PC-3 (cell line): ENCODE data around the gene FURIN. TPM values are rescaled to one million over a fixed set of nuclear protein-coding genes. Genes with fewer than 3 reads are reported as not detected.
A peak's percentile ranks its signal among the peaks of the same experiment; 100 is the strongest.

ENCODE experiments used
- ATAC-seq: fragments of 200-7000 bp; cut with Tn5 transposase; 2 replicates; pipeline ENCODE4 v1.9.1; 2020; ENCODE audit warnings: mild to moderate bottlenecking, moderate library complexity
- BruUV-seq: library from RNA; stranded (reverse); fragments of 400-500 nt; replicated peaks from 2 replicates; lab custom pipeline; 2021; lab: Mats Ljungman, UMichigan
- CTCF ChIA-PET: fragments of 300-600 bp; sonication (Branson Sonifier 250); formaldehyde crosslinking; loops from one replicate; lab custom pipeline; 2022; ENCODE audit warnings: antibody characterized with exemption; lab: Charles Lee
- POLR2A ChIA-PET: fragments of 300-600 bp; sonication (Branson Sonifier 250); formaldehyde crosslinking; loops from one replicate; lab custom pipeline; 2022; ENCODE audit warnings: antibody characterized with exemption; ENCODE audit not compliant: unreplicated experiment; lab: Charles Lee
- DNase-seq: peaks from one replicate; pipeline ENCODE4 v3.0.0-alpha.2; 2015
- H2AFZ ChIP-seq: fragments of 300-600 bp; sonication (generic); 2 replicates; pipeline ENCODE4 v1.6.0; 2016; ENCODE audit warnings: antibody characterized with exemption, low read length
- H3F3A ChIP-seq: fragments of 300-600 bp; sonication (generic); one replicate; pipeline ENCODE4 v1.6.0; 2017; ENCODE audit warnings: antibody characterized with exemption, low read length, control low read depth, mild to moderate bottlenecking; ENCODE audit not compliant: unreplicated experiment
- H3K27ac ChIP-seq: fragments of 300-600 bp; sonication (generic); 2 replicates; pipeline ENCODE4 v1.5.1; 2016; ENCODE audit warnings: mild to moderate bottlenecking, low read length
- H3K27me3 ChIP-seq: fragments of 300-600 bp; sonication (generic); 2 replicates; pipeline ENCODE4 v1.6.1; 2016; ENCODE audit warnings: low read length, mixed read lengths
- H3K36me3 ChIP-seq: fragments of 300-600 bp; sonication (generic); 2 replicates; pipeline ENCODE4 v1.6.1; 2016; ENCODE audit warnings: low read depth, mixed run types, low read length, mixed read lengths
- H3K4me1 ChIP-seq: fragments of 300-600 bp; sonication (generic); 2 replicates; pipeline ENCODE4 v1.5.1; 2016; ENCODE audit warnings: low read length; ENCODE audit not compliant: insufficient read depth
- H3K4me2 ChIP-seq: fragments of 300-600 bp; sonication (generic); 2 replicates; pipeline ENCODE4 v1.6.0; 2016; ENCODE audit warnings: low read length
- H3K4me3 ChIP-seq: fragments of 300-600 bp; sonication (generic); 2 replicates; pipeline ENCODE4 v1.5.1; 2016; ENCODE audit warnings: mild to moderate bottlenecking, low read length, mixed read lengths
- H3K79me2 ChIP-seq: fragments of 300-600 bp; sonication (generic); 2 replicates; pipeline ENCODE4 v1.6.1; 2017; ENCODE audit warnings: low read length, mixed read lengths
- H3K9ac ChIP-seq: fragments of 300-600 bp; sonication (generic); 2 replicates; pipeline ENCODE4 v1.6.0; 2016; ENCODE audit warnings: mild to moderate bottlenecking, low read length
- H3K9me2 ChIP-seq: fragments of 300-600 bp; sonication (generic); replicated peaks from 2 replicates; pipeline ENCODE4 v1.6.1; 2016; ENCODE audit warnings: mixed run types, low read length, mixed read lengths
- H3K9me3 ChIP-seq: fragments of 300-600 bp; sonication (generic); 2 replicates; pipeline ENCODE4 v1.6.1; 2016; ENCODE audit warnings: low read length, mixed read lengths
- H4K20me1 ChIP-seq: fragments of 300-600 bp; sonication (generic); 2 replicates; pipeline ENCODE4 v1.6.1; 2016; ENCODE audit warnings: low read length, mixed read lengths
- CTCF ChIP-seq: fragments of 300-600 bp; sonication (generic); conservative IDR thresholded peaks from 2 replicates; pipeline ENCODE4 v1.5.1; 2017; ENCODE audit warnings: antibody characterized with exemption, low read depth, mild to moderate bottlenecking, low read length
- EZH2 ChIP-seq: fragments of 300-600 bp; sonication (generic); IDR thresholded peaks from one replicate; pipeline ENCODE4 v1.6.1; 2017; ENCODE audit warnings: antibody characterized with exemption, mild to moderate bottlenecking, low read length; ENCODE audit not compliant: unreplicated experiment
- EZH2phosphoT487 ChIP-seq: fragments of 300-600 bp; sonication (generic); IDR thresholded peaks from 2 replicates; pipeline ENCODE4 v1.6.1; 2018; ENCODE audit warnings: mild to moderate bottlenecking, antibody characterized with exemption, low read length, borderline replicate concordance
- intact Hi-C: fragments of 100-400 bp; cut with micrococcal nuclease; formaldehyde crosslinking; loops from 2 replicates; pipeline ENCODE4 v1.9.0; 2023
- total RNA-seq: library from RNA; depleted of rRNA; stranded (reverse); fragments of >200 nt; gene quantifications from 2 replicates; pipeline ENCODE4 v1.2.3, GENCODE V29; 2014

FURIN gene
- total RNA-seq, 1 experiment from 2014 or later = 39.1 TPM

- Histone ChIP-seq H3K4me1 (peaks cover 33% of the 10 kb centered on the region), H3K9me3 (no peaks in the 10 kb centered on the region), H3K4me3 (peak overlapping the region; percentile 87), H3K9me2 (no peaks in the 10 kb centered on the region), H3K4me2 (peak overlapping the region; percentile 97), H3F3A (no peaks in the 10 kb centered on the region), H3K9ac (peak overlapping the region; percentile 83), H3K36me3 (no peaks in the 10 kb centered on the region), H3K27me3 (no peaks in the 10 kb centered on the region), H3K79me2 (peaks cover 17% of the 10 kb centered on the region), H4K20me1 (no peaks in the 10 kb centered on the region), H3K27ac (peak overlapping the region; percentile 78), H2AFZ (peak overlapping the region; percentile 94; the same call in 1 of the 2 replicates)
- POLR2A ChIA-PET = interaction anchor here (0.6 to 0.9 kb wide), 3 partner anchors 23 to 113 kb away, joined by 3 read pairs; partner anchors contain the start of gene MAN2A2
- no peak for ATAC-seq
- CTCF ChIA-PET = interaction anchor here (0.5 to 2.1 kb wide), 8 partner anchors 18 to 340 kb away, joined by 3 to 10 read pairs (median 4); no protein-coding TSS in a partner anchor
- BruUV-seq = no TSS peak
- intact Hi-C loops = loop anchor here (2.0 to 10.0 kb wide), 3 partner anchors 29 to 103 kb away; partner anchors contain the start of genes MAN2A2 and PRC1
- no peak for TF ChIP-seq CTCF
- TF ChIP-seq EZH2phosphoT487 = no peak
- TF ChIP-seq EZH2 = no peak
- no peak for DNase-seq
Observed at GRCh38 chr15:90931575-90931827, 63.1 kb downstream of the FURIN start.

GRCh38 chr15:90931828-90932659 lies 63.7 kb downstream of the FURIN start, which contains the start of gene HDDC3:
Gene HDDC3 (minus strand): TSS chr15:90932549. CDS start chr15:90932540, 9 bp downstream.
- CTCF ChIA-PET = interaction anchor here (0.5 to 2.1 kb wide), 9 partner anchors 18 to 340 kb away, joined by 3 to 10 read pairs (median 3); partner anchors contain the start of gene MAN2A2

More at GRCh38 chr15:90931828-90932659, 63.7 kb downstream of the FURIN start, which contains the start of gene HDDC3:
- Histone ChIP-seq H3K36me3 (no peaks in the 10 kb centered on the region), H3K79me2 (peaks cover 23% of the 10 kb centered on the region), H3K9me3 (no peaks in the 10 kb centered on the region), H3F3A (no peaks in the 10 kb centered on the region), H3K9me2 (no peaks in the 10 kb centered on the region), H3K27me3 (no peaks in the 10 kb centered on the region), H4K20me1 (no peaks in the 10 kb centered on the region), H2AFZ (peak within 1 kb of the TSS; percentile 94), H3K9ac (peak within 1 kb of the TSS; percentile 83), H3K4me3 (peak within 1 kb of the TSS; percentile 87), H3K27ac (peak within 1 kb of the TSS; percentile 78), H3K4me2 (peak within 1 kb of the TSS; percentile 97), H3K4me1 (peaks cover 39% of the 10 kb centered on the region)
- POLR2A ChIA-PET = interaction anchor here (0.6 to 0.9 kb wide), 3 partner anchors 23 to 114 kb away, joined by 3 read pairs; partner anchors contain the start of gene MAN2A2
- ATAC-seq = peak; percentile 51
- intact Hi-C loops = loop anchor here (2.0 to 10.0 kb wide), 3 partner anchors 29 to 103 kb away; partner anchors contain the start of genes MAN2A2 and PRC1
- DNase-seq = peak; percentile 88
- TF ChIP-seq CTCF = peak; percentile 85
- no peak for TF ChIP-seq EZH2
- TSS peak; percentile 39 for BruUV-seq
